Naive thymus-derived CD8-positive, alpha-beta T cell (primary cell): ENCODE data around the gene PDE1C. TPM values are rescaled to one million over a fixed set of nuclear protein-coding genes. Genes with fewer than 3 reads are reported as not detected.
"Not testable (repeated sequence)": the region's sequence is repeated elsewhere in the genome, so short reads cannot be mapped to it uniquely, and the experiment has no call there.

Experiments
- ATAC-seq, 2 donors: fragments of 150-1000 bp; cut with Tn5 transposase in 1 of 2; sonication (Bioruptor Pico), chemical (Tn5 transposase) in 1 of 2; 1 replicate in 1 of 2; 2 replicates in 1 of 2; pipeline ENCODE4 v1.10.0; 2021; ENCODE audit warnings: mild to moderate bottlenecking in 2 of 2, moderate library complexity in 2 of 2
- POLR2A ChIA-PET: fragments of 350-600 bp; sonication (Branson Sonifier 250); formaldehyde crosslinking; loops from one replicate; lab custom pipeline; 2021; ENCODE audit warnings: antibody characterized with exemption; lab: Charles Lee
- DNase-seq, 10 donors: peaks; one replicate each; pipeline versions ENCODE4 v3.0.0 to v3.0.0-alpha.2; 2020 to 2022
- H3K27ac Mint-ChIP-seq, 10 donors: one replicate each; pipeline ENCODE4 v1.8.0; 2020 to 2022; ENCODE audit warnings: mild to moderate bottlenecking in 10 of 10, mixed read lengths in 10 of 10, moderate library complexity in 4 of 10, inconsistent platforms in 1 of 10
- H3K27me3 Mint-ChIP-seq, 5 donors: one replicate each; pipeline ENCODE4 v1.8.0; 2021 to 2022; ENCODE audit warnings: mixed read lengths in 5 of 5
- H3K36me3 Mint-ChIP-seq, 3 donors: one replicate each; pipeline ENCODE4 v1.8.0; 2020 to 2022; ENCODE audit warnings: mixed read lengths in 3 of 3, mild to moderate bottlenecking in 2 of 3, inconsistent platforms in 1 of 3
- H3K4me1 Mint-ChIP-seq, 4 donors: one replicate each; pipeline ENCODE4 v1.8.0; 2021 to 2022; ENCODE audit warnings: mixed read lengths in 4 of 4
- H3K4me3 Mint-ChIP-seq, 10 donors: one replicate each; pipeline ENCODE4 v1.8.0; 2020 to 2022; ENCODE audit warnings: mild to moderate bottlenecking in 10 of 10, mixed read lengths in 10 of 10, moderate library complexity in 6 of 10, inconsistent platforms in 1 of 10
- H3K9me3 Mint-ChIP-seq, 9 donors: one replicate each; pipeline ENCODE4 v1.8.0; 2020 to 2022; ENCODE audit warnings: mixed read lengths in 9 of 9, mild to moderate bottlenecking in 3 of 9, inconsistent platforms in 1 of 9, moderate library complexity in 1 of 9
- polyA plus RNA-seq, 3 donors: library from polyadenylated mRNA; unstranded; fragments of 300-500 nt; fragmentation: Illumina TruSeq; gene quantifications; one replicate each; pipeline ENCODE4 v1.2.3, GENCODE V29; 2021
- total RNA-seq, 8 experiments: library from RNA in 2 of 8; stranded (reverse) in 2 of 8; gene quantifications; one replicate each; pipeline ENCODE4 v1.2.3 and lab custom pipeline; 2021 to 2026

Gene PDE1C
- total and polyA plus RNA-seq, 5 experiments from 2014 or later, result not detected

DNA sequence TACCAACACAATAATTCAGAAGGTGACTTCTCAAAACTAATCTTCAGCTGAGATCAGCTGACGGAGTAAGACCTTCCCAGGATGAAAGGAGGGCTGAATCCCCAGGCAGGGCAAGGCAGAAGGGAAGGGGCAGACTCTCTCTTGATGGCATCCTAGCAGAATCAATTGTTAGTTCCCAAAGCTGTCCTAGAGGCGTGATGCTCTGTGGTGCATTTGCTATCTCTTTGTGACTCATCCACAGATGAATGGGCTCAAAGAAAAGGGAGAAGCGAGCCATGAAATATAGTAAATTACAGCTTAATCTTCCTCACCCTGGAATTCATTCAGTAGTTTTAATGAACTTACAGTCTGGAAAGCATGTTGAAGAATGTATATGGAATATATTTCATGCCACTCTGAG is 37.2 kb downstream of the PDE1C start:
- no peaks in the 10 kb centered on the region for H3K4me1 Mint-ChIP-seq
- peaks cover 0 to 17% (median 4%) of the 10 kb centered on the region in 9 donors for H3K9me3 Mint-ChIP-seq
- H3K36me3 Mint-ChIP-seq, result no peaks in the 10 kb centered on the region
- DNase-seq (no peak), ATAC-seq (no peak)
- no peak overlapping the region for H3K27ac Mint-ChIP-seq
- no peak overlapping the region for H3K4me3 Mint-ChIP-seq
- POLR2A ChIA-PET, result no interaction called here
- H3K27me3 Mint-ChIP-seq, result peaks cover 0 to 5% (median 0%) of the 10 kb centered on the region in 5 donors

DNA sequence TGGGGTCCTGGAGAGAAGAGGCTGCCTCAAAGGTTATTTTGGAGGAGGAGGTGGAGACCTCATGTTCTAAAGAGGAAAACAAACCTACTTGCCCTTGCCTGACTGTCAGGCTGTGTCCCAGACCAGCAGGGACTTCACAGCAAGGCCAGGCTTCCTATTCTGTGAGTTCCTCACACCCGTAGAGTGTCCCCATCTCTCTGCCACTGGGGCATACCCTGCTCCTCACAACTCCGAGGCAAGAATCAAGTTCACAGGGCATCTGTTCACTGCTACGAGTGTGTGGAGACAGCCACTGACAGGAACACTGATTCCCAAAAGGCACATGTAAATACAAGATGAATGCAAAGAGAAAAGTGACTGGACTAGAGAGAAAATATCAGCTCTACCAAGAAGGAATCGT is 38.0 kb downstream of the PDE1C start:
- H3K36me3 Mint-ChIP-seq, result no peaks in the 10 kb centered on the region
- no peak overlapping the region for H3K27ac Mint-ChIP-seq
- H3K27me3 Mint-ChIP-seq, result peaks cover 0 to 5% (median 0%) of the 10 kb centered on the region in 5 donors
- peaks cover 0 to 17% (median 4%) of the 10 kb centered on the region in 9 donors for H3K9me3 Mint-ChIP-seq
- no peak overlapping the region for H3K4me3 Mint-ChIP-seq
- no peaks in the 10 kb centered on the region for H3K4me1 Mint-ChIP-seq
- DNase-seq (no peak), ATAC-seq (no peak)
- POLR2A ChIA-PET, result no interaction called here

DNA sequence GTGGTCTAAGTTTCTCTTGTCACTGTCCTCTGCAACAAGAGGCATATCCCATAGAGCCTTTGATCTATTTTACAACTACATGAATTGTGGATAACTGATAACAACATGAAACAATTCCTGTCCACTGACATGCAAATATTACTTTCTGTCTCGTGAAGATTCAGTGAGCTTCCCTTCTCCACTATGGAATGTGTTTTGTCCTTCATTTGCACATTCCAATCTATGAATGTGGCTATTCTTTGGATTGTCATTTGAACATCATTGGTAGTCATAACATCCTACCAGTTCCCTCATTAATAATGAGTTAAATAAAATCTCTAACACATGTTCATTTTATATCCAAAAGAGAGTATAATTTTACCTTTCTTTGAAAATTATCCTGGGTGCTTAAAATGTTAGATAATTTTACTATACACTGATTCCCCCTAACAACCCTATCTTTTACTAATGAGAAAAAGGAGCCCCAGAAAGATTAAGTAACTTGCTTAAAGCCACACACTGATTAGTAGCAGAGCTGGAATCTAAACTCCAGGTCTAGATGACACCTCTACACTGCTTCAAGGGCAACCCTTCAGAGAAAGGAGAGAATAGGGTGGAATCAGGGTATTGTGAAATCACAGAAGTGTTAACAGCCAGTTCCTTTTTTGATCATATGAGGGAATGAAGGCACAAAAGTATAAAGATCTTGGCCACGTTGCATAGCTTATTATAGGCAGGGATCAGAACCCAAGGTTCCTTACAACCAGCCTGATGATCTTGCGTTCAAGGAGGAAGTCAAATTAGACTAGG is 39.1 kb downstream of the PDE1C start:
- Mint-ChIP-seq H3K27me3 (peaks cover 0 to 5% (median 0%) of the 10 kb centered on the region in 5 donors), H3K4me1 (no peaks in the 10 kb centered on the region), H3K27ac (no peak overlapping the region), H3K9me3 (peaks cover 0 to 17% (median 3%) of the 10 kb centered on the region in 9 donors), H3K36me3 (no peaks in the 10 kb centered on the region), H3K4me3 (no peak overlapping the region)
- ATAC-seq (no peak), DNase-seq (no peak)
- POLR2A ChIA-PET, result no interaction called here

DNA sequence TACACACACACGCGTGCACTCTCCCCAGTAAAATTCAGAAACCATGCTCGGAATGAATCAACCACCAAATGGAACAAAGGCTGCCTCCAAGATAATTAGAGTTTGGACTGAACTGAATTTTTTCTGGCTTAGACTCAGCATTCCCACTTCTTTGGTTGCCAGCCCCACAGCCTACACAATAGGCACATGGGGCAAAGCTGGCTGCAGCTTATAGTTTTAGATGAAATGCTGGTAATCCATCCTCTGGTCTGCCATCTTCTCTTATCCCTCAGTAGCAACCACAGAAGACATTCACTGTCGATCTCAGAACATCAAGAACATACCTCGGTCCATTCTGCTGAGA is 44.2 kb downstream of the PDE1C start:
- DNase-seq (no peak), ATAC-seq (no peak)
- Mint-ChIP-seq H3K4me3 (no peak overlapping the region), H3K27me3 (no peaks in the 10 kb centered on the region), H3K4me1 (no peaks in the 10 kb centered on the region), H3K27ac (no peak overlapping the region), H3K9me3 (peaks cover 0 to 14% (median 2%) of the 10 kb centered on the region in 9 donors), H3K36me3 (no peaks in the 10 kb centered on the region)
- POLR2A ChIA-PET, result no interaction called here

DNA sequence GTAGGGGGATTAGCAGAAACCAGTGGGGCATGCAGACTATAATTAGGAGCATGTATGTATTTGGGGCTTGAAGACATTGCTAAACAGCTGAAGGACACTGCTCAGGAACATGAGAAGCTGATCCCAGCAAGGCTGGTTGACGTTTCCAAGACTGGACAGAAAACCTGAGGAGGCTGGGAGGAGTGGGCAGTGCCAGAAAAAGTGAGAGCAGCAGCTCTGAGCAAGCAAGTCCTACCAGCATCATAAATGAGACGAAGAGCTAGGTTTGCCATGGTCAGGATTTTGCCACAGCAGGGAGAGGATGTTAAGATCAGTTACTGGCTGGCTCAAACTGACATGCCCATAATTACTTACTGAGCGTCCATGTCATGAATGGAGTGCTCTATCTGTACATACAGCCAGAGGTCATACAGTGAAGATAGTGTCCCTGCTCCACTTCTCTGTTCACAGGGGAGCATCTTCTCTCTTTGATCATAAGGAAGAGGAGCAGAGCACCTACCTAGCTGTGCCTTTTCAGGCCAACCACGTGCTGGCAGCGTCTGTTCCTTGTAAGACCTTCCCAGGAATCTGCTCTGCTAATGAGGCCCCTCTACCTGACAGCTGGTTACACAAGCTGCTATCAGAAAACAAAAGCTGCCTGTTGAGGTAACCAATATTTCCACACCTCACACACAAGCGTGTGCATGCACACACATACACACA is 44.7 kb downstream of the PDE1C start:
- Mint-ChIP-seq H3K4me1 (no peaks in the 10 kb centered on the region), H3K27ac (no peak overlapping the region), H3K4me3 (no peak overlapping the region), H3K36me3 (no peaks in the 10 kb centered on the region), H3K27me3 (no peaks in the 10 kb centered on the region), H3K9me3 (peaks cover 0 to 14% (median 2%) of the 10 kb centered on the region in 9 donors)
- no peak for ATAC-seq
- DNase-seq, result no peak
- POLR2A ChIA-PET, result no interaction called here

DNA sequence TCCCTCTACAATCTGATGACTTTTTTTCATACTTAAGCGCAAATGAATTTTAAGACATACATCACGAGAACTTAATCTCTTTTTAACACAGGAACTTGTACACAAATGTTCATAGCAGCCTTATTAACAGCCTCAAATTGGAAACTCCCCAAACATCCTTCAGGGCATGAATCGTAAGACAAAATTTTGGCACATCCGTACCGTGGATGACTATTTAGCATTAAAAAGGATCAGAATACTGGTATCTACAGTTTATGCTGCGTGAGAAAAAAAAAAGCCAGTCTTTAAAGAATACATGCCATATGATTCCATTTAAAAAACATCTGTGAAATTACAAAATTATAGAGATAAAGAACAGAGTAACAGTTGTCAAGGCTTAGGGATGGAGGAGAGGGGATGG is 46.8 kb downstream of the PDE1C start:
- no peaks in the 10 kb centered on the region for H3K4me1 Mint-ChIP-seq
- no peaks in the 10 kb centered on the region for H3K27me3 Mint-ChIP-seq
- no peak overlapping the region for H3K27ac Mint-ChIP-seq
- POLR2A ChIA-PET, result no interaction called here
- peaks cover 0 to 30% (median 5%) of the 10 kb centered on the region in 9 donors for H3K9me3 Mint-ChIP-seq
- ATAC-seq (no peak), DNase-seq (no peak)
- no peaks in the 10 kb centered on the region for H3K36me3 Mint-ChIP-seq
- H3K4me3 Mint-ChIP-seq, result no peak overlapping the region

DNA sequence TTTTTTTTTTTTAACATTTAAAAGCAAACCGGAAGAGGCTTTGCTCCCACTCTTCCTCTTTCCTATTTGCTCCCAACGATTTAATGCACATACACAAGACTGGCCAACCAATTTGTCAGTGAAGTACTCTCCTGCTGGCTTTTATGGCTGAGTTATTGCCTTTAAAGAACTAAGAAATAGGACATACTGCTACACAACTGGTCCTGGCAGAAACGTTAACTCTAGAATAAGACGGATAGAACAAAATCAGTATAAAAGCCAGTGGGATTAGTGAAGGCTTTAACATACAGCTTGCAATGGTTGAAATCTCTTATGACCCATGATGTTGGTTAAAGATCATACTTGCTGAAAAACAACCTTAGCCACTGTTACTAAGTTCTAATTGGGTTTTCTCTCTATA is 47.2 kb downstream of the PDE1C start:
- no peak for DNase-seq
- H3K36me3 Mint-ChIP-seq, result no peaks in the 10 kb centered on the region
- no peak for ATAC-seq
- H3K27ac Mint-ChIP-seq, result no peak overlapping the region
- no peak overlapping the region for H3K4me3 Mint-ChIP-seq
- no peaks in the 10 kb centered on the region for H3K27me3 Mint-ChIP-seq
- H3K4me1 Mint-ChIP-seq, result no peaks in the 10 kb centered on the region
- H3K9me3 Mint-ChIP-seq, result peaks cover 0 to 34% (median 3%) of the 10 kb centered on the region in 9 donors
- POLR2A ChIA-PET, result no interaction called here

DNA sequence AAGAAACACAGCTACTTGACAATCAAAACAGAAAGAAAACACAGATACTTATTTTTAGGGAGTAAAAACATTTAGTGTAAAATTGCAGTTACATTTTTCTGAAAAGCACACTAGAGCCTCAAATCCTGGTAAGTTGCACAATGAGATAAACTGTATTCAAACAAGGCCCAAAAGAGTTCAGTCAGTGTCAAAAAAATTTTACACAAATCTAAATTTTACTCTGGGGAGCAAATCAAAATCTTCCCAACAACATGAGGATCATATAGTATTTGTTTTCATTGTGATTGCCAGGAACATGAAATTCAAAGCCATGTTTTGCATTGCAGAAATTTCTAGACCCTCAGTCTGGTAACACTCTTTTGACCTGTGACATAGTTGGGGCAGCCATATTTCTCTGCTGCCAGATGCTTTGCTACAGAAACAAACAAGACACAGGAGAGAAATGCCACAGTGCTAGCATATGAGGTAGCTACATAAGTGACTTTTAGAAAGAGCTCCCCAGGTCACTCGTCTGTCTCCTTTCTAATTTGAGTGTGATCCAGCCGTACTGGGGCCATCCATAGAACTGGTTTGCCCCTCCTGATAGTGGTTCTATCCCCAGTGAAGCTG is 49.6 kb downstream of the PDE1C start:
- no peak for ATAC-seq
- DNase-seq, result no peak
- POLR2A ChIA-PET, result no interaction called here

DNA sequence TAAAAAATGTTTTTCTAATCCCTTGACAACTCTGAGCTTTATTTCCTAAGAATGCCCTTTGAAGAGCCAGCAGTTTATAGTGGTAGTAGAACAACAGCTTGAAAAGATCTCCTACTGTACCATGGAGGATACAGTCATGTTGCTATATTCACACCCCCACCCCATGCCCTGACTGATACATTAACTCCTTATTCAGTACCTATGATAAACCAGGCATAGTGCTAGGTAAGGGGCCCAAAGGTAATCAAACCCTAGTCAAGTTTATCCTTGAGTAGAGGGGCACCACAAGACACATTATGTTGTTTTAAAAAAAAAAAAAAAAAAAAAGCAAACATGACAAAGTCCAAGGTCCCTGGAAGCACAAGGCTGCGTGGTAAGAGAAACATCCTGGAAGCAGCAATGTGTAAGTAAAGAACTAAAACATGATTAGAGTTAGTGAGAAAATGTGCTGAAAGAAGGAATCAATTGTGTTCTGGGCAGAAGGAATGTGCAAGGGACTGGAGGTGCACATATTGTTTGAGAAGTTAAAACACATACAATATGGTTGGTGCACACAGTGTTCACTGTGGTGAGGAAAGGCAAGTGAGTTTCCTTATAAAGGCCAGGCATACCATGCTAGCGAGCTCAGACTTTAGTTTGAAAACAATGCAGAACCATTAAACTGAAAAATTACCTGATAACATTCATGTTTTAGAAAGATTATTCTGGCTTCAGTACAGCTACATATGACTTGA is 51.2 kb downstream of the PDE1C start:
- POLR2A ChIA-PET, result no interaction called here
- Mint-ChIP-seq H3K4me1 (no peaks in the 10 kb centered on the region), H3K36me3 (peaks cover 0 to 4% (median 0%) of the 10 kb centered on the region in 3 donors), H3K27ac (no peak overlapping the region), H3K27me3 (peaks cover 0 to 8% (median 0%) of the 10 kb centered on the region in 5 donors), H3K4me3 (no peak overlapping the region), H3K9me3 (peaks cover 0 to 31% (median 10%) of the 10 kb centered on the region in 9 donors)
- DNase-seq (no peak), ATAC-seq (no peak)

More for the DNA sequence above, 49.6 kb downstream of the PDE1C start:
- Mint-ChIP-seq H3K9me3 (peaks cover 0 to 33% (median 7%) of the 10 kb centered on the region in 9 donors), H3K4me1 (no peaks in the 10 kb centered on the region), H3K4me3 (no peak overlapping the region), H3K36me3 (no peaks in the 10 kb centered on the region), H3K27ac (no peak overlapping the region), H3K27me3 (no peaks in the 10 kb centered on the region)

DNA sequence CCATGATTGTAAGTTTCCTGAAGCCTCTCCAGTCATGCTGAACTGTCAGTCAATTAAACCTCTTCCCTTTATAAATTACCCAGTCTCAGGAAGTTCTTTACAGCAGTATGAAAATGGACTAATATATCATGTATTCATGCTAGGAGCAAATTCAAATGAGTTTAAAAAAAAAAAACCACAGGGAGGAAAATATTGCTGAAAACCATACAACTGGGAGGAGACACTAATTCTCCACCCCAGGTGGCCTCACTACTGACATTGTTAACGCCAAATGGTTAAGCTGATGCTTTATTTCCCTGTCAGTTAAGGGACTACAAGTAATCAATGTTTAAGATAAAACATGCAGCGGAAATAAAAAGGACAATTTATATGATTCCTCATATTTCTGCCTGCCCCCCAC is 55.1 kb downstream of the PDE1C start:
- no peak for ATAC-seq
- Mint-ChIP-seq H3K27ac (no peak overlapping the region), H3K4me3 (no peak overlapping the region), H3K36me3 (peaks cover 0 to 8% (median 0%) of the 10 kb centered on the region in 3 donors), H3K9me3 (peaks cover 9 to 40% (median 16%) of the 10 kb centered on the region in 9 donors), H3K27me3 (peaks cover 0 to 8% (median 0%) of the 10 kb centered on the region in 5 donors), H3K4me1 (no peaks in the 10 kb centered on the region)
- POLR2A ChIA-PET, result no interaction called here
- DNase-seq, result no peak

DNA sequence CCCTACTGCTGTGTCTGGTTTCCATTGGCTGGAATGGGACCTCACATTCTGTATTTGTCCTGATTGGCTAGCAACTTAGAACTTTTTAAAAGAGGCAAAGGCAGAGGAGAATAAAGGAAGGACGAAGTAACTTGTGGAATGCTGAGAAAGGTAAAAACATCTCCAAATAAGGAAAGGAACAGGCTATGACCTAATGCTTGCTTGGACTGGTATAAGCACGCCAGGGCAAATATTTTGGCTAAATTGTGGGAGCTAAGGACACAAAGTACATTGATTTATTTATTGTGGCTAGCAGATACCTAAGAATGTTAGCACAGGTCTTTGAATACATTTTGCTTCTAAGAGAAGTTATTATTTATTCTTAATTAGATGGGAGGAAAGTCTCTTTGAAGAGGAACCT is 56.7 kb downstream of the PDE1C start:
- H3K4me1 Mint-ChIP-seq, H3K27ac Mint-ChIP-seq, H3K4me3 Mint-ChIP-seq, H3K36me3 Mint-ChIP-seq, ATAC-seq, H3K27me3 Mint-ChIP-seq, POLR2A ChIA-PET, DNase-seq: not testable (repeated sequence)
- H3K9me3 Mint-ChIP-seq, result peaks cover 9 to 34% (median 14%) of the 10 kb centered on the region in 9 donors

DNA sequence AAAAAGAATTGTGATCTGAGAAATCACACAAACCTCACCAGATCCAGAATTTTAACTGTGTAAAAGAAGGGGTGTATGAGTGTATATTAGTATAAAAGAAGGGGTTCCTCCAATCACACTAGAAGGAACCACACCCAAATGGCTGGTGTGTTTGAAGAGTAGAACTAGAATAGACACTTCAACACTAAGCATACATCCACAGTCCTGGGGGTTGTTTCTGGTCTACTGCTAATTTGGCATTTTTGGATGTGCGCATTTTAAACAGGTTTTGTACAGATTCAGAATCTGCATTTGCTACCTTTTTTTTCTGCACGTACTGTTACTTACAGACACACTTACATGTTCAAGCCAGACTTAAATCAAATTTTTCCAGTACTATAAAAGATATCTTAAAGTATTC is 64.6 kb downstream of the PDE1C start:
- H3K36me3 Mint-ChIP-seq, result peaks cover 0 to 5% (median 0%) of the 10 kb centered on the region in 3 donors
- H3K9me3 Mint-ChIP-seq, result peaks cover 0 to 33% (median 12%) of the 10 kb centered on the region in 9 donors
- H3K27me3 Mint-ChIP-seq, result no peaks in the 10 kb centered on the region
- POLR2A ChIA-PET, result no interaction called here
- ATAC-seq, result no peak
- no peaks in the 10 kb centered on the region for H3K4me1 Mint-ChIP-seq
- no peak for DNase-seq
- H3K4me3 Mint-ChIP-seq, result no peak overlapping the region
- no peak overlapping the region for H3K27ac Mint-ChIP-seq
